AG09319 (cell line): ENCODE data around the gene CTNND2.

Experiments used
- DNase-seq: peaks from one replicate; pipeline ENCODE4 v3.0.0-alpha.2; 2010; ENCODE audit warnings: low read depth; ENCODE audit errors: extremely low read depth
- CTCF ChIP-seq: IDR thresholded peaks from 2 replicates; pipeline ENCODE4 v1.5.1; 2011; ENCODE audit warnings: low read depth, mild to moderate bottlenecking, inconsistent platforms, low read length, moderate library complexity

The CTNND2 gene

GRCh38 chr5:10988622-10989021, 915.6 kb downstream of the CTNND2 start:
- DNase-seq, result no peak
- no peak for TF ChIP-seq CTCF

- peak; percentile 45 for TF ChIP-seq CTCF
- no peak for DNase-seq
These were observed 916.2 kb downstream of the CTNND2 start for GRCh38 chr5:10987925-10988504.

GRCh38 chr5:10987276-10987924, 916.8 kb downstream of the CTNND2 start:
- DNase-seq, result no peak
- TF ChIP-seq CTCF, result no peak

- TF ChIP-seq CTCF, result no peak
- no peak for DNase-seq
These were observed 918.5 kb downstream of the CTNND2 start for GRCh38 chr5:10985721-10986110.

GRCh38 chr5:10985091-10985720, 919.0 kb downstream of the CTNND2 start:
- DNase-seq, result no peak
- TF ChIP-seq CTCF, result no peak

GRCh38 chr5:10984021-10984715, 920.1 kb downstream of the CTNND2 start:
- DNase-seq, result no peak
- TF ChIP-seq CTCF, result no peak

- no peak for TF ChIP-seq CTCF
- DNase-seq, result no peak
These were observed 921.6 kb downstream of the CTNND2 start for GRCh38 chr5:10982626-10983025.
